GM21381 (cell line): ENCODE data around the gene DACT1.

Source experiments
- ATAC-seq: cut with Tn5 transposase; IDR thresholded peaks from one replicate; pipeline ENCODE4 v1.9.1; 2021; ENCODE audit warnings: mild to moderate bottlenecking, moderate library complexity; ENCODE audit not compliant: unreplicated experiment

The DACT1 gene

GRCh38 chr14:58635091-58635830 lies 2.5 kb upstream of the DACT1 start:
- no peak for ATAC-seq

GRCh38 chr14:58636129-58636528 lies 1.6 kb upstream of the DACT1 start:
- ATAC-seq: no peak

DNA sequence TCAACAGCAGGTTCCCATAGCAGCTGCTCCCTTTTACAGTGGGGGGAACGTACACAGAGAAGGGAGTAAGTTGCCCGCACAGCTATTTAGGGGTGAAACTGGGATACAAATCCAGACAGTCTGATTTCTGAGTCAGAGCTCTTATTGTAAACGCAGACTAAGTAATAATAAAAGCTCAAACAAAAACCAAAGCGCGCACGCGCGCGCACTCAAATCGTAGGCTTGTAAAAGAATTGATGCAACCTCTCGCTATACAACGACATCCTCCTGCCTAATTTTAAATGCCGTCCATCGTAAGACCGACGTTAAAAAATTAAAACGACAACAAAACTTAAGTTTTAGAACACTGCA lies 747 bp upstream of the DACT1 start:
- ATAC-seq: no peak

- ATAC-seq: peak; percentile 25
Measured at GRCh38 chr14:58638231-58639197, 752 bp downstream of the DACT1 start.

GRCh38 chr14:58639198-58639565 lies 1.4 kb downstream of the DACT1 start:
- no peak for ATAC-seq

- ATAC-seq: no peak
Measured at GRCh38 chr14:58639842-58640484, 2.2 kb downstream of the DACT1 start.

GRCh38 chr14:58640959-58641358 lies 3.2 kb downstream of the DACT1 start:
- ATAC-seq: no peak

- no peak for ATAC-seq
Measured at GRCh38 chr14:58641509-58641908, 3.7 kb downstream of the DACT1 start.

- ATAC-seq: no peak
Measured at GRCh38 chr14:58643366-58643765, 5.6 kb downstream of the DACT1 start.

DNA sequence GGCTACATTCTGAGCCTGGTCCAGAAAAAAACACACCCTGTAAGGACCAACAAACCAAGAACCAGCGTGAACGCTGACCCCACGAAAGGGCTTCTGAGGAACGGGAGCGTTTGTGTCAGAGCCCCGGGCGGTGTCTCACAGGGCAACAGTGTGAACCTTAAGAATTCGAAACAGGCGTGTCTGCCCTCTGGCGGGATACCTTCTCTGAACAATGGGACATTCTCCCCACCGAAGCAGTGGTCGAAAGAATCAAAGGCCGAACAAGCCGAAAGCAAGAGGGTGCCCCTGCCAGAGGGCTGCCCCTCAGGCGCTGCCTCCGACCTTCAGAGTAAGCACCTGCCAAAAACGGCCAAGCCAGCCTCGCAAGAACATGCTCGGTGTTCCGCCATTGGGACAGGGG lies 7.9 kb downstream of the DACT1 start:
- no peak for ATAC-seq

DNA sequence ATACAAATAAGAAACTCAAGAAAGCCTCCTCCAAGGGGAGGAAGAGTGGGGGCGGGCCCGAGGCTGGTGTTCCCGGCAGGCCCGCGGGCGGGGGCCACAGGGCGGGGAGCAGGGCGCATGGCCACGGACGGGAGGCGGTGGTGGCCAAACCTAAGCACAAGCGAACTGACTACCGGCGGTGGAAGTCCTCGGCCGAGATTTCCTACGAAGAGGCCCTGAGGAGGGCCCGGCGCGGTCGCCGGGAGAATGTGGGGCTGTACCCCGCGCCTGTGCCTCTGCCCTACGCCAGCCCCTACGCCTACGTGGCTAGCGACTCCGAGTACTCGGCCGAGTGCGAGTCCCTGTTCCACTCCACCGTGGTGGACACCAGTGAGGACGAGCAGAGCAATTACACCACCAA lies 8.7 kb downstream of the DACT1 start:
- ATAC-seq: no peak

- ATAC-seq: no peak
Measured at GRCh38 chr14:58647777-58648176, 10.0 kb downstream of the DACT1 start.

DNA sequence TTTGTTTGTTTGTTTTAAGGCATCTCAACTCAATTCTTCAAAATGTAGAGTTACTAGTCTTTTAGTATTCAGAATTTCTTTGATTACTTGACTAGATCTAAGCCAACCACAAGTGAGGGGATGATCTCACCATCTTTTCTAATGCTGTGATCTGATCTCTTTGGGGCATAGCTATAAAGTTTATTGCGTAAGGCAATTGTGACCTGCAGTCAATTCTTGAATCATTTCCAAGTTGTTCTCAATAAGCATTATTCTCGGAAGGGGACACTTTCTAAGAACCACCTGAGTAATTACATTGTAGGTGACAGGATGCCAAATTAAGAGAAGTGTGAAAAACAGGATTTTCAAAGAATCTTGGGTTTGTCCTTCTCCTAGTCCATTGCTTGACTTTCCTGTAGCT lies 13.1 kb downstream of the DACT1 start:
- no peak for ATAC-seq

- ATAC-seq: no peak
Measured at GRCh38 chr14:58656671-58657411, 19.1 kb downstream of the DACT1 start.

DNA sequence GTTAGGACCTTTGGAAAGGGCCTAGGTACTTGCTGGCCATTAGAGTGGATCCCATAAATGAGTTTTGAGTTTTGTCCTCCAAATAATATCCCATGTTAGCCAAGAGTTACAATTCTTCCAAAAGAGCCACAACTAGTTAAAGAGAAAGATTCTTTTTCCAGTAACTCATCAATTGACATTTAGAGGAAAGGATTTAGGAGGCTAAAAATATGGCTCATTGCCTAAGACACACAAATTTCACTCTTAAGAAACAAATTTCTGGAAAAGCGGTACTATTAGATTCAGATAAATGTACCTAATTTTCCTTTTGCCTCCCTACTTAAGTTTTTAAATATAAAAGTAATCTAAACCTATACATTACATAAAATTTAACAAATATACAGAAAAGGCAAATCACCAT lies 21.3 kb downstream of the DACT1 start:
- no peak for ATAC-seq

- no peak for ATAC-seq
Measured at GRCh38 chr14:58659846-58660245, 22.1 kb downstream of the DACT1 start.

- ATAC-seq: no peak
Measured at GRCh38 chr14:58660407-58660806, 22.6 kb downstream of the DACT1 start.

GRCh38 chr14:58662018-58662417 lies 24.3 kb downstream of the DACT1 start:
- no peak for ATAC-seq

DNA sequence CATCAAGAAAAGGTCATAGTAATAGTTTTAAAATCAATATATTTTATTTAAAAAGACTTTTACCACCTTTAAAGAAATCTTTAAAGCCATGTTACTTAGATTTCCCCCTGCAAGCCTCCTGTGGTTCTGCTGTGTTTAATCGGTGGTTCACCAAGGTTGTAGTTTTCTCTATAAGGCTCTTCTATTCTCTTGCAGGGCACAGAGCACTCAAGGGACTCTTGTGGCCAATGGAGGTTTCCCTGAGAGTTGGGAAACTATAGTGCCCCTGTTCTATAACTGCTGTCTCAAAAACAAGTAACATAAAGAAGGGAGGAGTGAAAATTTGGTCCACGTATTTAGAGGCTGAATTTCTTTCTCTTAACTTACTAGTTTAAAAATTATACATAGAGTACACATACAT lies 25.0 kb downstream of the DACT1 start:
- ATAC-seq: no peak

GRCh38 chr14:58663494-58664111 lies 25.8 kb downstream of the DACT1 start:
- no peak for ATAC-seq
